ENCODE data around the gene LITAF.

LITAF gene

GRCh38 chr16:11586856-11587642, at the start of gene LITAF:
LITAF (minus strand) TSS chr16:11586919; CDS start chr16:11556730, 30,189 bp downstream.
- DNase-seq (ENCODE audit: low read depth in 1 of 2, low spot score in 1 of 2): peak; percentile 40 to 44

- DNase-seq (ENCODE audit: low read depth in 1 of 2, low spot score in 1 of 2): no peak
These were observed 49.5 kb upstream of the LITAF start for GRCh38 chr16:11636172-11636721.

DNA sequence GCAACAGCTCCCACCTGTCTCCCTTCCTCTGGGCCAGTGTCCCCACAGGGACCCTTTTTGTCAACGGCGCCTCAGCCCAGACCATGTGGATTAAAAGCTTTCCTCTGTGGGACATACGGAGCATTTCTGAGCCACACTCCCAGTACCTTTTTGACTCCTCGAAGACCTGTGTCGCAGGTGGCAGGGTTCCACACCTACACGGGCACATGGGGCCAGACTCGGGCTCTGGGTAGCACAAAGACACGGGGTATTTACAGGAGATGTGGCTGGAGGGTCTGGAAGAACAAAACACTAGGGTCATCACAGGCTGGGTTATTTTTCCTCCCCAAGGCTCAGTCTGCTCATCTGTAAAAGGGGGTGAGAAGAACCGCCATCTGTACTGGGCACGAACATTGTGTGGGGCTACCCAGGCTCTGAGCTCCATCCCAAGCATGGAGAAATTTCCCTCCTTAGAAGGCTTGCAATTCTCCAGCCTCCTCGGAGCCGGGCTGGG, 49.0 kb upstream of the LITAF start:
- DNase-seq (ENCODE audit: low read depth in 1 of 2, low spot score in 1 of 2): no peak

- DNase-seq (ENCODE audit: low read depth in 1 of 2, low spot score in 1 of 2): no peak
These were observed 48.5 kb upstream of the LITAF start for GRCh38 chr16:11635113-11635652.

DNA sequence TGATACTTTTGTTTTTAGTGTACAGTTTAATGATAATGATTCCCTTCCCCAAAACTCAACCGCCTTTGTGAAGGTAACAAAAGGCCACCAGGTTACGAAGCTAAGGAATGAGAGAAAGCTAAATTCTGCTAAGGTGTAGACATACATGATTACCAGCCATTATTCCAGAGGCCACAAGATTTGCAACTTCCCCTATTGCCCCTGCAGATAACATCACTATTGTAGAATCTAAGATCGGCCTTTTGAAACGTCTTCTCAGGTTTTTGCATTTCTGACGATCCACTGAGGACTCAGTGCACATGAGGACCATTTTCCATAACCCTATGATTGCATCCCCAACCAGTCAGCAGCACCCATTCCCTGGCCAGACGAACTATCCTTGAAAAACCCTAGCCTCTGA, 47.6 kb upstream of the LITAF start:
- DNase-seq (ENCODE audit: low read depth in 1 of 2, low spot score in 1 of 2): no peak

GRCh38 chr16:11633113-11633512, 46.4 kb upstream of the LITAF start:
- DNase-seq (ENCODE audit: low read depth in 1 of 2, low spot score in 1 of 2): no peak

GRCh38 chr16:11632455-11632939, 45.8 kb upstream of the LITAF start:
- DNase-seq (ENCODE audit: low read depth in 1 of 2, low spot score in 1 of 2): no peak

DNA sequence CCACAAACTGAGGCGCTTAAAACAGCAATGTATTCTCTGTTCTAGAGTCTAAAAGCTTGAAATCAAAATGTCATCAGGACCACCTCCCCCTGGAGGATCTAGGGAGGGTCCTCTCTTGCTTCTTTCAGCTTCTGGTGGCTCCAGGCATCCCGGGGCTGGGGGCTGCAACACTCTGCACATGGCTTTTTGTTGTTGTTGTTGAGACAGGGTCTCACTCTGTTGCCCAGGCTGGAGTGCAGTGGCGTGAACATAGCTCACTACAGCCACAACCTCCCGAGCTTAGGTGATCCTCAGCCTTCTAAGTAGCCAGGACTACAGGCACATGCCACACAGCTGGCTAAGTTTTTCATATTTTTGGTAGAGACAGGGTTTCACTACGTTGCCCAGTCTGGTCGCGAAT, 44.5 kb upstream of the LITAF start:
- DNase-seq (ENCODE audit: low read depth in 1 of 2, low spot score in 1 of 2): no peak

DNA sequence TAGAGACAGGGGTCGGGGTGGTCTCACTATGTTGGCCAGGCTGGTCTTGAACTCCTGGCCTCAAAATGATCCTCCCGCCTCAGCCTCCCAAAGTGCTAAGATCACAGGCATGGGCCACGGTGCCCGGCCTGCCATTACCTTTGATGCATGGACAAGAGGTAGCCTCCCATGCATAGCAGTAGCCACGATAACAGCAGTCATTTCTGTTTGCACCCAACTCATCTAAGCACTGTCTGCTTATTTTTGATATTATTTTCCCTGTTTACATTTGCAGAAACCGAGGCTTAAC, 44.0 kb upstream of the LITAF start:
- DNase-seq (ENCODE audit: low read depth in 1 of 2, low spot score in 1 of 2): no peak

DNA sequence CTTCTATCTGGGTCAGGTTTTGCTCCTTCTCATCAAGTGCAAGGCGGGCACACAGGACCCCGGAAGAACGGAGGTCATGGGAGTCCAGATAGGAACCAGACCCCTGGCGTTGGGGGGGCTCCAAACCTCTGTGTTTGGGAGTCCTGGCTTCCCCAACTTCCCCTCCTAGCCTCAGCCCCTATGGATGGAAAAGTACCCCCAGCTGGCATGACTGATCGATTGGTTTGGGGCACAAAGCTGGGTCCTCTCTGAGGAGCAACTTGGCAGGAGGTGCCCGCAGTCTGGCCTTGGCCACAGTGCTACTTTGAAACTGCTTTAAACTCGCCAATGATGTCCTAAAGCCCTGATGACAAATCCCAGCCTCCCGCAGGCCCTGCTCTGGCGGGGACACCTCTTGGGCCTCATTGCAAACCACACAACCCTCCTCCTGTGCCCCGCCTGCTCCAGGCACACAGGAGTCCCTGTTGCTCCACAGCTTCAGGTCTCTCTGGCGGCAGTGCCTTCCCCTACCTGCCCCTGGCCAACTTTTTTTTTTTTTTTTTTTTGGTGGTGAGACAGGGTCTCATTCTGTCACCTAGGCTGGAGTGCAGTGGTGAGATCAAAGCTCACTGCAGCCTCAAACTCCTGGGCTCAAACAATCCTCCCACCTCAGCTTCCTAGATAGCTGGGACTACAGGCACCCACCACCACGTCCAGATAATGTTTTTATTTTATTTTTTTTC, 43.5 kb upstream of the LITAF start:
- DNase-seq (ENCODE audit: low read depth in 1 of 2, low spot score in 1 of 2): no peak

- no peak for DNase-seq (ENCODE audit: low read depth in 1 of 2, low spot score in 1 of 2)
These were observed 42.6 kb upstream of the LITAF start for GRCh38 chr16:11629071-11630030.

DNA sequence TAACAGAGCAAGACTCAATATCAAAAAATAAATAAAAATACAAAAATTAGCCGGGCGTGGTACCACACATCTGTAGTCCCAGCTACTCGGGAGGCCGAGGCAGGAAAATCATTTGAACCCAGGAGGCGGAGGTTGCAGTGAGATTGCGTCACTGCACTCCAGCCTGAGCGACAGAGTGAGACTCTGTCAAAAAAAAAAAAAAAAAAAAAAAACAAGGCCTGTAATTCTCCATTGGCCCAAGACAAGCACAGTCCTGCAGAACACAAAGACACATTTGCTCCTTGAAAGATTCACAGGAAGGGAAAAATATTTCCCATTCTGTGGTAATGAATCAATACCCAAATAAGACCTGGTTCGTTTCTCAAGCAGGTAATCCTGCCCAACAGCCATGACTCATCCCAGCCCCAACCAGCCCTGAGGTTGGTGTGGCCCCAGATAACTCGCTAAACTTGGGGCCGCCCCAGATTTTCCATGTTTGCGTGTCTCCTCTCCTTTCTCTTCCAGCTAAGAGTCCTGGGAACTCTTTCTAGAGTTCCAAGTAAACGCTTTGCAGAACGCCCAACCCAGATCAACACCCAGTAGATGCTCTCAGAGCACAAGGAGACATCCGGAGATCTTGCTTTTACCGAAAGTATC, 41.2 kb upstream of the LITAF start:
- no peak for DNase-seq (ENCODE audit: low read depth in 1 of 2, low spot score in 1 of 2)

DNA sequence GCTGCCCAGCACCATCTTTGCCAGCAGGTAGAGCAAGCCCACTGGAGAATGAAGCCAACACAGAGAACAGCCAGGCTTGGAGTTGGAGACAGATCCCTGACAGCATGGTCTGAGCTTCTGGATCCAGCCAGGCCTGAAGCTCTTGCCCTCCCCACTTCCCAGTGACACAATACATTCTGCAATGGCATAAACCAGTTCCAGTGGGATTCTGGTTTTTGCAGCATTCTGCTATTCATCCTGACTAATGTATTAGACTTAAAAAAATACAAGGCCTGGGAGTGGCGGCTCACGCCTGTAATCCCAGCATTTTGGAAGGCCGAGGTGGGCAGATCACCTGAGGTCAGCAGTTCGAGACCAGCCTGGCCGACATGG, 40.6 kb upstream of the LITAF start:
- DNase-seq (ENCODE audit: low read depth in 1 of 2, low spot score in 1 of 2): no peak

- DNase-seq (ENCODE audit: low read depth in 1 of 2, low spot score in 1 of 2): no peak
These were observed 40.1 kb upstream of the LITAF start for GRCh38 chr16:11626657-11627291.

- no peak for DNase-seq (ENCODE audit: low read depth in 1 of 2, low spot score in 1 of 2)
These were observed 39.0 kb upstream of the LITAF start for GRCh38 chr16:11625769-11626168.

DNA sequence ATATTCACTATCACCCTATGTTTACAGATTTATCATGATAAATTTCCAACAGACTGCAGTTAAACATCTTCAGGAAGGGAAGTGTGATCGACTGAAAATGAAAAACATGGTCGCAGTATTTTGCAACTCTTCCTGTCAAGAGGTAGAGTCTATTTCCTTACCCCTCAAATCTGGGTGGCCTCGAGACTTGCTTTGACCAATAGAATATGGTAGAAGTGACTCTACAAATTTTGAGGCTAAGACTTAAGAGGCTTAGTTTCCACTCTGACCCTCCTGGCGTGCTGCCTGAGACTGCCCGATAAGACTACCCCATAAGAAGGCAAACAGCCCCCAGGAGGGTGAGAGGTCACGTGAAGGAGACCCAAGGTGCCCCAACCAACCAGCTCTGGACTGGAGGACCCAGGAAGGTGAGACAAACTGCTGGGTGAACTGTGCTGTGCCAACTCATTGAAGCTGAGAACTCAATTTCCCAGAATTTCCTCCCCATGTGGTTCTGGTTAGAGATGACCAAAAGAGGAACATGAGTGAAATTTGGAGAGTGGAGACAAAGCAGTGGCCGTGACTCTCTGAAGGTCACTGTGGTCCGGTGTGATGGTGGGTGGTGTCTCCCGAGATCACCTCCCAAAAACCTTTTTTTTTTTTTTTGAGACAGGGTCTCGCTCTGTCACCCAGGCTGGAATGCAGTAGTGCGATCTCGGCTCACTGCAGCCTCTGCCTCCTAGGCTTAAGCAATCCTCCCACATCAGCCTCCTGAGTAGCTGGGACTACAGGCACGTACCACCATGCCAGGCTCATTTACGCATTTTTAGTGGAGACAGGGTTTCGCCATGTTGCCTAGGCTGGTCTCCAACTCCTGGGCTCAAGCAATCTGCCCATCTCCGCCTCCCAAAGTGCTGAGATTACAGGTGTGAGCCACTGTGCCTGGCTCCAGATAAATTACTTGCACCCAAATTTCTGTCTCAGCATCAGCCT, 38.2 kb upstream of the LITAF start:
- DNase-seq (ENCODE audit: low read depth in 1 of 2, low spot score in 1 of 2): no peak

GRCh38 chr16:11624205-11624604, 37.5 kb upstream of the LITAF start:
- DNase-seq (ENCODE audit: low read depth in 1 of 2, low spot score in 1 of 2): no peak

DNA sequence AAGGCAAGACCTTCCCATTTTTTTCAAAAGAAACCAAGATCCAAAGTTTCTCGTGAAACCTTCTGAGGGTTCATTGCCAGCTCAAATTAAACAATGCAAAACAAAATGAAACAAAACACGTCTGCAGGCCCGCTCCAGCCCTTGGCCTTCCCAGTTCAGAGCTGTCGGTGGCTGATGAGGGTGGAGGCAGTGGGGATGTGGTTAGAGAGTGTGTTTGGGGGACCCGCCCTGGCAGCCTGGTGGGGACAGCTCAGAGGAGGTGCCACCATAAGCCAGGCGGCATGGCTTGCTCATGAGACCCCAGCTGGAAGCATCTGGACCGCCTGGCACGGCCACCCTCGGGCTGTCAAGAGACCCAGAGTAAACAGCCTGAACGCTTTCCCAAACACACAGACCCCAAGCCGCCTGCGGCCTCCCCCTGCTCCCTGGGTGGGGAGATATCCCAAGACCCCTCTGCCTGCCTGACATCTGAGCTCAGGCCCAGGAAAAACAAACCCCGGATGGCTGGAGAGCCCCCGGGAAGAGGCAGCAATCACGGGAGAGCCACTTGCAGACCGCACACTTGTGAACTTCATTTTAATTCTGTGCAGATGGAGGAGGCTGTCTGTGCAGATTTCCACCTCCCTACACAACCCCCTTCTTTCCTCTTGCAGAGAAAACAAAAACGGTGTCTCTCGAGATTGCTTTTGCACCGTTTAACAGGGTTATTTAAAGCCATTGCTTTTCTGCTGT, 35.4 kb upstream of the LITAF start:
- DNase-seq (ENCODE audit: low read depth in 1 of 2, low spot score in 1 of 2): peak in 1 of 2 donors; percentile 17
